ENCODE measurements around the gene SLC22A8. TPM values are rescaled to one million over a fixed set of nuclear protein-coding genes. Genes with fewer than 3 reads are reported as not detected.

The SLC22A8 gene
- total and polyA plus RNA-seq, 2 of the 13 experiments (the other 11 are each of a cell fraction or from before 2014, with no cell fraction given), result 0.04 to 0.05 TPM

- in situ Hi-C loops (cut with HindIII; ENCODE audit: extremely low pct_ligation_motif_present, low pct_unique_long_range_greater_than_20kb), result no loop called here
- no TSS peak for BruUV-seq (replicated peaks)
- Histone ChIP-seq H3K4me2 (ENCODE audit: low read depth, low read length) (no peak overlapping the region), H3K9me3 (ENCODE audit: low read length) (no peaks in the 10 kb centered on the region), H2AFZ (ENCODE audit: low read length) (no peak overlapping the region), H3K9ac (ENCODE audit: insufficient read depth, low read depth, low read length) (no peak overlapping the region), H3K79me2 (ENCODE audit: insufficient read depth, low read length) (no peaks in the 10 kb centered on the region), H3K4me3 (replicated peaks in 1 of 3; ENCODE audit: insufficient read depth in 1 of 3, low read depth in 2 of 3, low read length in 3 of 3) (no peak overlapping the region), H3K4me1 (ENCODE audit: insufficient read depth, low read length) (no peaks in the 10 kb centered on the region), H3K27me3 (ENCODE audit: control insufficient read depth in 1 of 2, insufficient read depth in 2 of 2, low read length in 2 of 2) (peaks cover 0 to 11% of the 10 kb centered on the region in 2 experiments; a peak in 3 of 5 replicates), H3K36me3 (replicated peaks in 1 of 2; ENCODE audit: control insufficient read depth in 1 of 2, insufficient read depth in 2 of 2, low read length in 2 of 2) (no peaks in the 10 kb centered on the region), H3K27ac (ENCODE audit: extremely low read length, insufficient read depth, low read length) (no peak overlapping the region), H4K20me1 (ENCODE audit: insufficient read depth, low read length) (no peaks in the 10 kb centered on the region)
- WGBS (ENCODE audit: low lambda C conversion rate), result 57% methylated on average over 3 of the region's 3 CpGs
- ChIA-PET CTCF (ENCODE audit: low intra/inter-chr PET ratio, low total read pairs) (no interaction called here), POLR2A (no interaction called here)
- TF ChIP-seq RFX5 (IDR thresholded peaks at IDR 0.05; ENCODE audit: low read depth, low read length), result no peak
- TF ChIP-seq PPARG (CRISPR knock-in tag; conservative IDR thresholded peaks at IDR 0.05), result no peak
- TF ChIP-seq THAP8 (CRISPR knock-in tag; IDR thresholded peaks at IDR 0.05; ENCODE audit: borderline replicate concordance), result no peak
- no peak for TF ChIP-seq EEA1 (CRISPR knock-in tag; IDR thresholded peaks at IDR 0.05; ENCODE audit: borderline replicate concordance)
- no peak for TF ChIP-seq ZXDC (CRISPR knock-in tag; IDR thresholded peaks at IDR 0.05)
- no peak for TF ChIP-seq E2F1 (CRISPR knock-in tag; IDR thresholded peaks at IDR 0.05)
- TF ChIP-seq EED (CRISPR knock-in tag; IDR thresholded peaks at IDR 0.05), result no peak
- no peak for TF ChIP-seq ZNF800 (CRISPR knock-in tag; IDR thresholded peaks at IDR 0.05)
- TF ChIP-seq GTF3A (CRISPR knock-in tag; conservative IDR thresholded peaks at IDR 0.05), result no peak
- no peak for TF ChIP-seq ZBTB21 (CRISPR knock-in tag; IDR thresholded peaks at IDR 0.05)
- no peak for ATAC-seq
- intact Hi-C loops (cut with micrococcal nuclease; ENCODE audit: unreplicated experiment), result no loop called here
- no peak for DNase-seq (ENCODE audit: low spot score)
- no peak for FAIRE-seq
Observed at GRCh38 chr11:62985041-62985750, 30.4 kb downstream of the SLC22A8 start.

Data from HepG2 (cell line).